AG04450 (cell line): ENCODE results near the gene PCDHA12. TPM values are rescaled to one million over a fixed set of nuclear protein-coding genes. Genes with fewer than 3 reads are reported as not detected.

Experiments
- CTCF ChIA-PET: fragments of 300-600, 350-600 bp; formaldehyde crosslinking; extraction: SDS; loops from one replicate; lab custom pipeline; 2022; ENCODE audit warnings: antibody characterized with exemption, inconsistent platforms; lab: Charles Lee
- POLR2A ChIA-PET: fragments of 350-600 bp; formaldehyde crosslinking; extraction: SDS; loops from one replicate; lab custom pipeline; 2021; ENCODE audit warnings: antibody characterized with exemption, inconsistent platforms; lab: Yijun Ruan, JAX
- DNase-seq: peaks from one replicate; pipeline ENCODE4 v3.0.0-alpha.2; 2011; ENCODE audit warnings: low read depth, low spot score
- H3K27ac ChIP-seq: one replicate; pipeline ENCODE4 v1.5.1; 2012; ENCODE audit warnings: low read depth, low read length, control low read depth
- H3K27me3 ChIP-seq: one replicate; pipeline ENCODE4 v1.6.0; 2012; ENCODE audit warnings: low read length; ENCODE audit not compliant: control insufficient read depth, insufficient read depth
- H3K4me3 ChIP-seq: 2 replicates; pipeline ENCODE4 v1.5.1; 2011; ENCODE audit warnings: mild to moderate bottlenecking, low read depth, low read length, control low read depth
- H3K9me3 ChIP-seq: 2 replicates; pipeline ENCODE4 v1.5.1; 2012; ENCODE audit warnings: low read length; ENCODE audit not compliant: control insufficient read depth, insufficient read depth
- polyA plus RNA-seq: library from polyadenylated mRNA; depleted of rRNA; stranded (reverse); fragments of >200 nt; gene quantifications from 2 replicates; pipeline ENCODE4 v1.2.3, GENCODE V29; 2011
- TF ChIP-seq, protein P1 (sequence below): IDR thresholded peaks from 2 replicates; pipeline ENCODE4 v1.5.1; 2011; ENCODE audit warnings: low read depth, low read length, control low read depth, inconsistent platforms

PCDHA12 gene
- polyA plus RNA-seq, 1 experiment = not detected

DNA sequence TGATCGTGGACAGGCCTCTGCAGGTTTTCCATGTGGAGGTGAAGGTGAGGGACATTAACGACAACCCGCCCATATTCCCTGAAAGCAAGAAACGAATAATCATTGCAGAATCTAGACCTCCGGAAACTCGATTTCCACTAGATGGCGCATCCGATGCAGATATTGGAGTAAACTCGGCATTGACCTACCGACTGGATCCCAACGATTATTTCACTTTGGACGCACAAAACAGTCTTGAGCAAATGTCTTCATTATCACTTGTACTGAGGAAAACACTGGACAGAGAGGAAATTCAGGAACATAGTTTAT is 7.4 kb downstream of the PCDHA12 start:
- ChIA-PET CTCF (no interaction called here), POLR2A (no interaction called here)
- DNase-seq = no peak
- H3K27me3 ChIP-seq = no peaks in the 10 kb centered on the region
- H3K9me3 ChIP-seq = peaks cover 27% of the 10 kb centered on the region
- TF ChIP-seq, protein P1, sequence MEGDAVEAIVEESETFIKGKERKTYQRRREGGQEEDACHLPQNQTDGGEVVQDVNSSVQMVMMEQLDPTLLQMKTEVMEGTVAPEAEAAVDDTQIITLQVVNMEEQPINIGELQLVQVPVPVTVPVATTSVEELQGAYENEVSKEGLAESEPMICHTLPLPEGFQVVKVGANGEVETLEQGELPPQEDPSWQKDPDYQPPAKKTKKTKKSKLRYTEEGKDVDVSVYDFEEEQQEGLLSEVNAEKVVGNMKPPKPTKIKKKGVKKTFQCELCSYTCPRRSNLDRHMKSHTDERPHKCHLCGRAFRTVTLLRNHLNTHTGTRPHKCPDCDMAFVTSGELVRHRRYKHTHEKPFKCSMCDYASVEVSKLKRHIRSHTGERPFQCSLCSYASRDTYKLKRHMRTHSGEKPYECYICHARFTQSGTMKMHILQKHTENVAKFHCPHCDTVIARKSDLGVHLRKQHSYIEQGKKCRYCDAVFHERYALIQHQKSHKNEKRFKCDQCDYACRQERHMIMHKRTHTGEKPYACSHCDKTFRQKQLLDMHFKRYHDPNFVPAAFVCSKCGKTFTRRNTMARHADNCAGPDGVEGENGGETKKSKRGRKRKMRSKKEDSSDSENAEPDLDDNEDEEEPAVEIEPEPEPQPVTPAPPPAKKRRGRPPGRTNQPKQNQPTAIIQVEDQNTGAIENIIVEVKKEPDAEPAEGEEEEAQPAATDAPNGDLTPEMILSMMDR = no peak
- no peak overlapping the region for H3K27ac ChIP-seq
- H3K4me3 ChIP-seq = no peak overlapping the region

DNA sequence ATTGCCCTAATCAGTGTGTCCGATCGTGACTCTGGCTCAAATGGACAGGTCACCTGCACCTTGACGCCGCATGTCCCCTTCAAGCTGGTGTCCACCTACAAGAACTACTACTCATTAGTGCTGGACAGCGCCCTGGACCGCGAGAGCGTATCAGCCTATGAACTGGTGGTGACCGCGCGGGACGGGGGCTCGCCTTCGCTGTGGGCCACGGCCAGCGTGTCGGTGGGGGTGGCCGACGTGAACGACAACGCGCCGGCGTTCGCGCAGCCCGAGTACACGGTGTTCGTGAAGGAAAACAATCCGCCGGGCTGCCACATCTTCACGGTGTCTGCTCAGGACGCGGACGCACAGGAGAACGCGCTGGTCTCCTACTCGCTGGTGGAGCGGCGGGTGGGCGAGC is 8.3 kb downstream of the PCDHA12 start:
- Histone ChIP-seq H3K9me3 (peaks cover 26% of the 10 kb centered on the region), H3K27ac (no peak overlapping the region), H3K27me3 (no peaks in the 10 kb centered on the region), H3K4me3 (no peak overlapping the region)
- ChIA-PET CTCF (no interaction called here), POLR2A (no interaction called here)
- no peak for DNase-seq
- TF ChIP-seq, protein P1 = no peak

DNA sequence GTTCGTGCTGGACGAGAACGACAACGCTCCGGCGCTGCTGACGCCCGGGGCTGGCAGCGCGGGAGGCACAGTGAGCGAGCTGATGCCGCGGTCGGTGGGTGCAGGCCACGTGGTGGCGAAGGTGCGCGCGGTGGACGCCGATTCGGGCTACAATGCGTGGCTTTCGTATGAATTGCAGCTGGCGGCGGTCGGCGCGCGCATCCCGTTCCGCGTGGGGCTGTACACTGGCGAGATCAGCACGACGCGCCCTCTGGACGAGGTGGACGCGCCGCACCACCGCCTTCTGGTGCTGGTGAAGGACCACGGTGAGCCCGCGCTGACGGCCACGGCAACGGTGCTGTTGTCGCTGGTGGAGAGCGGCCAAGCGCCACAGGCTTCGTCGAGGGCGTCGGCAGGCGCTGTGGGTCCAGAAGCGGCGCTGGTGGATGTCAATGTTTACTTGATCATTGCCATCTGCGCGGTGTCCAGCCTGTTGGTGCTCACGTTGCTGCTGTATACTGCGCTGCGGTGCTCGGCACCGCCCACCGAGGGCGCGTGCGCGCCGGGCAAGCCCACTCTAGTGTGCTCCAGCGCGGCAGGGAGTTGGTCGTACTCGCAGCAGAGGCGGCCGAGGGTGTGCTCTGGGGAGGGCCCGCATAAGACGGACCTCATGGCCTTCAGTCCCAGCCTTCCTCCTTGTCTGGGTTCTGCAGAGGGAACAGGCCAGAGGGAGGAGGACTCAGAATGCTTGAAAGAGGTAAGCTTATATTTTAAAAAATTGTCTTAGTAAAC is 9.0 kb downstream of the PCDHA12 start:
- H3K4me3 ChIP-seq = no peak overlapping the region
- ChIA-PET POLR2A (no interaction called here), CTCF (interaction anchor here (0.5 kb wide), 1 partner anchor 442 kb away, joined by 4 read pairs; no protein-coding TSS in a partner anchor)
- TF ChIP-seq, protein P1 = no peak
- no peaks in the 10 kb centered on the region for H3K27me3 ChIP-seq
- H3K27ac ChIP-seq = no peak overlapping the region
- peaks cover 26% of the 10 kb centered on the region for H3K9me3 ChIP-seq
- no peak for DNase-seq

DNA sequence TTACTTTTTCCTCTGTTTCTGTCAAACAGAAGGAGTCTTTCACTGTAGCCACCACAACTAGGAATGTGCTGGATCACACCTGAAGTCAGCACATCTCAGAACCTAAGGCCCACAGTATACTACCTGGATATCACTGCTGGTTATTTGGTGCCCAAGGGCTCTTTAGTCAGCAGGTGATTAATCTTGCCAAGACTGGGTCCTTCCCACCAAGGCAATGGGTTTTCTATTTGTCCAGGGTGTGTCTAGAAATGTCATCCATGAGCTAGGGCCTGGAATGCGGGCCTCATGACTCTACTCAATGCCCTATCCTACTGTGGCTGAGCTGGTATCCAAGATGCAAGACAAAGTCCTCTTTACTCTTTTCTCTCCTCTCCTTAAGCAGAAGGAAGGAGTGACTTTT is 41.2 kb downstream of the PCDHA12 start:
- Histone ChIP-seq H3K9me3 (peaks cover 14% of the 10 kb centered on the region), H3K27ac (no peak overlapping the region), H3K4me3 (no peak overlapping the region), H3K27me3 (no peaks in the 10 kb centered on the region)
- TF ChIP-seq, protein P1 = no peak
- ChIA-PET POLR2A (interaction anchor here (0.6 kb wide), 1 partner anchor 213 kb away, joined by 4 read pairs; no protein-coding TSS in a partner anchor), CTCF (no interaction called here)
- no peak for DNase-seq

DNA sequence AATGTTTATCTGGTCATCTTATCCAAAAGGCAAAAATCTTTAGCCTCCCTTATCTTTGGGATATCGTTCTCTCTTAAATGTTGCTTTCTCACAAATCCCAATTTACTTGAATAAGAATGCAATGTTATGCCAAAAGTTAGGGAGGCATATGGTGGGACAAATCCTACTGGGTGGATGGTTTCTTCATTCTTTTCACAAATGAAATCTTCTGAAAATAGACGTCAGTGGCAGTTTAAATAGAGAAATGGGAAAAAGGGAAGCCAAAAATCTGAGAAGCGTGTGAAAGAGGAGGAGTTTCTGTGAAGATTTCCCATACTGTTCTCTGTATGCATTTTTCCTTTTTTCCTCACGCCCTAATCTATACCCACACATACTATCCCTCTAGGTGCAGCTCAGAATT is 48.5 kb downstream of the PCDHA12 start:
- no peaks in the 10 kb centered on the region for H3K27me3 ChIP-seq
- CTCF ChIA-PET = no interaction called here
- TF ChIP-seq, protein P1 = no peak
- no peak overlapping the region for H3K4me3 ChIP-seq
- H3K9me3 ChIP-seq = peaks cover 26% of the 10 kb centered on the region
- no peak for DNase-seq
- POLR2A ChIA-PET = no interaction called here
- H3K27ac ChIP-seq = no peak overlapping the region
